ENCODE results near the gene CAPZB.

The CAPZB gene

GRCh38 chr1:19325368-19325957 is 159.9 kb downstream of the CAPZB start:
- FAIRE-seq = no peak

GRCh38 chr1:19324665-19324990 is 160.7 kb downstream of the CAPZB start:
- FAIRE-seq = no peak

- no peak for FAIRE-seq
These were observed 161.2 kb downstream of the CAPZB start for GRCh38 chr1:19323987-19324664.

- FAIRE-seq = no peak
These were observed 162.9 kb downstream of the CAPZB start for GRCh38 chr1:19322481-19322880.

GRCh38 chr1:19321071-19321470 is 164.3 kb downstream of the CAPZB start:
- FAIRE-seq = no peak

- no peak for FAIRE-seq
These were observed 166.1 kb downstream of the CAPZB start for GRCh38 chr1:19319196-19319595.

- FAIRE-seq = no peak
These were observed 168.0 kb downstream of the CAPZB start for GRCh38 chr1:19317126-19317910.

- no peak for FAIRE-seq
These were observed 169.8 kb downstream of the CAPZB start for GRCh38 chr1:19315378-19316198.

- FAIRE-seq = no peak
These were observed 171.1 kb downstream of the CAPZB start for GRCh38 chr1:19313961-19314882.

GRCh38 chr1:19313636-19313959 is 171.7 kb downstream of the CAPZB start:
- FAIRE-seq = no peak

GRCh38 chr1:19312782-19313635 is 172.3 kb downstream of the CAPZB start:
- FAIRE-seq = no peak

- FAIRE-seq = no peak
These were observed 173.2 kb downstream of the CAPZB start, which contains the start of the genes AKR7A2 and SLC66A1 for GRCh38 chr1:19311931-19312781. TSS of gene AKR7A2 (minus strand) at chr1:19312144. CDS start at chr1:19312124, 20 bp downstream. TSS of gene SLC66A1 (plus strand) at chr1:19312326. CDS start at chr1:19317678, 5,352 bp downstream.

- no peak for FAIRE-seq
These were observed 173.8 kb downstream of the CAPZB start for GRCh38 chr1:19311503-19311930.

- no peak for FAIRE-seq
These were observed 174.4 kb downstream of the CAPZB start for GRCh38 chr1:19310720-19311502.

GRCh38 chr1:19310061-19310460 is 175.3 kb downstream of the CAPZB start:
- no peak for FAIRE-seq

- no peak for FAIRE-seq
These were observed 176.1 kb downstream of the CAPZB start for GRCh38 chr1:19309123-19309813.

GRCh38 chr1:19308509-19308907 is 176.8 kb downstream of the CAPZB start:
- no peak for FAIRE-seq

GRCh38 chr1:19307794-19308508 is 177.4 kb downstream of the CAPZB start:
- FAIRE-seq = no peak

Data from A204.1 (cell line).